GM12878 (cell line): ENCODE measurements around the gene CRAMP1. TPM values are rescaled to one million over a fixed set of nuclear protein-coding genes. Genes with fewer than 3 reads are reported as not detected.

Experiments
- ATF2 ChIP-seq: IDR thresholded peaks from 2 replicates; pipeline ENCODE4 v1.6.1; 2012; ENCODE audit warnings: low read length, inconsistent platforms
- ATF7 ChIP-seq: fragments of 450-650 bp; IDR thresholded peaks from 2 replicates; pipeline ENCODE4 v1.6.1; 2016; ENCODE audit warnings: low read depth, mild to moderate bottlenecking
- BACH1 ChIP-seq: fragments of 450-650 bp; IDR thresholded peaks from 2 replicates; pipeline ENCODE4 v1.6.1; 2017; ENCODE audit warnings: mild to moderate bottlenecking, borderline replicate concordance
- BCL11A ChIP-seq: IDR thresholded peaks from 2 replicates; pipeline ENCODE4 v1.6.1; 2011; ENCODE audit warnings: low read depth, low read length
- CBX5 ChIP-seq: sonication (generic); IDR thresholded peaks from 2 replicates; pipeline ENCODE4 v1.6.1; 2016; ENCODE audit warnings: low read depth, moderate library complexity, mild to moderate bottlenecking, inconsistent platforms
- EED ChIP-seq: sonication (generic); IDR thresholded peaks from 2 replicates; pipeline ENCODE4 v1.6.1; 2016; ENCODE audit warnings: antibody characterized with exemption, low read depth
- HDAC2 ChIP-seq: fragments of 200-600 bp; sonication (generic); IDR thresholded peaks from 2 replicates; pipeline ENCODE4 v1.6.1; 2017
- IKZF2 ChIP-seq, 2 experiments: fragments of 450-650 bp; IDR thresholded peaks; 2 replicates each; pipeline ENCODE4 v1.6.1; 2017; ENCODE audit warnings: mild to moderate bottlenecking in 2 of 2, moderate library complexity in 2 of 2
- IRF4 ChIP-seq: IDR thresholded peaks from 2 replicates; pipeline ENCODE4 v1.6.1; 2011; ENCODE audit warnings: low read depth, low read length
- KDM1A ChIP-seq: fragments of 200-600 bp; sonication (generic); IDR thresholded peaks from 2 replicates; pipeline ENCODE4 v1.6.1; 2016; ENCODE audit warnings: borderline replicate concordance
- KLF5 ChIP-seq: fragments of 450-650 bp; IDR thresholded peaks from 2 replicates; pipeline ENCODE4 v1.6.1; 2014; ENCODE audit warnings: mild to moderate bottlenecking; ENCODE audit not compliant: partially characterized antibody
- MLLT1 ChIP-seq: fragments of 450-650 bp; IDR thresholded peaks from 2 replicates; pipeline ENCODE4 v1.6.1; 2016; ENCODE audit warnings: mild to moderate bottlenecking
- MTA3 ChIP-seq: IDR thresholded peaks from 2 replicates; pipeline ENCODE4 v1.6.1; 2012; ENCODE audit warnings: low read length, inconsistent platforms, borderline replicate concordance
- NBN ChIP-seq: fragments of 450-650 bp; IDR thresholded peaks from 2 replicates; pipeline ENCODE4 v1.6.1; 2016
- NFXL1 ChIP-seq: fragments of 450-650 bp; IDR thresholded peaks from 2 replicates; pipeline ENCODE4 v1.6.1; 2017; ENCODE audit warnings: antibody characterized with exemption, mild to moderate bottlenecking, borderline replicate concordance
- NFYA ChIP-seq: IDR thresholded peaks from 2 replicates; pipeline ENCODE4 v1.6.1; 2011; ENCODE audit warnings: low read depth, mild to moderate bottlenecking, low read length, improper control_type of control experiment, borderline replicate concordance
- PML ChIP-seq: IDR thresholded peaks from 2 replicates; pipeline ENCODE4 v1.6.1; 2012; ENCODE audit warnings: low read length, inconsistent platforms
- POLR2A ChIP-seq: IDR thresholded peaks from 2 replicates; pipeline ENCODE4 v1.6.1; 2011; ENCODE audit warnings: low read depth, mild to moderate bottlenecking, low read length
- POLR2AphosphoS5 ChIP-seq: IDR thresholded peaks from 2 replicates; pipeline ENCODE4 v1.6.1; 2011; ENCODE audit warnings: mild to moderate bottlenecking, low read length, inconsistent platforms
- RELA ChIP-seq: fragments of 450-650 bp; IDR thresholded peaks from 2 replicates; pipeline ENCODE4 v1.8.0; 2014; ENCODE audit warnings: borderline replicate concordance; ENCODE audit not compliant: partially characterized antibody
- SMAD1 ChIP-seq: fragments of 450-650 bp; IDR thresholded peaks from 2 replicates; pipeline ENCODE4 v1.6.1; 2018; ENCODE audit warnings: mild to moderate bottlenecking, low read depth; ENCODE audit not compliant: partially characterized antibody
- SMAD5 ChIP-seq: IDR thresholded peaks from 2 replicates; pipeline ENCODE4 v1.6.1; 2016; ENCODE audit warnings: antibody characterized with exemption, low read depth
- SREBF1 ChIP-seq: IDR thresholded peaks from 2 replicates; pipeline ENCODE4 v1.6.1; 2012; ENCODE audit warnings: mild to moderate bottlenecking, low read length
- STAT3 ChIP-seq: IDR thresholded peaks from 2 replicates; pipeline ENCODE4 v1.6.1; 2011; ENCODE audit warnings: low read depth, low read length, improper control_type of control experiment
- TARDBP ChIP-seq: IDR thresholded peaks from 2 replicates; pipeline ENCODE4 v1.6.1; 2016; ENCODE audit warnings: borderline replicate concordance
- USF1 ChIP-seq: IDR thresholded peaks from 2 replicates; pipeline ENCODE4 v1.6.1; 2011; ENCODE audit warnings: borderline replicate concordance, low read depth, mild to moderate bottlenecking, moderate library complexity, mixed read lengths, low read length; ENCODE audit not compliant: insufficient read depth; ENCODE audit errors: extremely low read length
- ZBTB40 ChIP-seq: fragments of 450-650 bp; IDR thresholded peaks from 2 replicates; pipeline ENCODE4 v1.6.1; 2016; ENCODE audit warnings: mild to moderate bottlenecking, moderate library complexity, borderline replicate concordance
- ZNF274 ChIP-seq: IDR thresholded peaks from one replicate; pipeline ENCODE4 v1.8.0; 2011; ENCODE audit not compliant: insufficient read length, insufficient read depth
- polyA plus RNA-seq, 11 experiments: library from polyadenylated mRNA; depleted of rRNA in 4 of 11; unstranded in 6 of 11; stranded (reverse) in 5 of 11; fragments of >200 nt; fragmentation: Nextera tagmentation in 4 of 11; fragmentation: Illumina TruSeq in 1 of 11; extraction: Ambion mirVana in 4 of 11; extraction: Trizol in 1 of 11; gene quantifications; 1 replicate in 1 of 11; 2 replicates in 10 of 11; pipeline versions ENCODE4 v1.2.1 to v1.2.3, GENCODE V29; 2011 to 2016; ENCODE audit warnings: inconsistent platforms in 2 of 11, missing spikeins in 2 of 11, low read depth in 1 of 11
- total RNA-seq, 4 experiments: library from RNA; depleted of rRNA in 3 of 4; stranded (reverse); fragments of >200 nt in 3 of 4; fragmentation: Illumina TruSeq in 1 of 4; extraction: Trizol in 1 of 4; gene quantifications; 2 replicates each; pipeline versions ENCODE4 v1.2.1 to v1.2.3, GENCODE V29; 2013 to 2021

Gene CRAMP1
- total and polyA plus RNA-seq, 10 of the 15 experiments (the other 5 are each of a cell fraction or from before 2014, with no cell fraction given): 0.37 to 9.8 (median 3.9) TPM

- TF ChIP-seq STAT3 (no peak), IRF4 (0 out of 2 replicates have a peak, but pooled peaks have one; percentile 14), SMAD5 (no peak), TARDBP (no peak), ZNF274 (no peak), NBN (peak; percentile 39; the same call in 1 of the 2 replicates), KDM1A (no peak), POLR2A (peak; percentile 80), ZBTB40 (no peak), POLR2AphosphoS5 (peak; percentile 60; the same call in 1 of the 2 replicates), NFYA (no peak), EED (no peak), ATF7 (peak; percentile 38; the same call in 1 of the 2 replicates), MTA3 (no peak), BCL11A (no peak), USF1 (no peak), BACH1 (no peak), CBX5 (no peak), NFXL1 (no peak), IKZF2 (IDR thresholded peaks at IDR 0.05) (peak in 1 of 2 experiments; percentile 25; a peak in 1 of 4 replicates), ATF2 (no peak), RELA (no peak), SREBF1 (no peak), PML (no peak), MLLT1 (no peak), SMAD1 (no peak), HDAC2 (no peak), KLF5 (no peak)
Measured at GRCh38 chr16:1713933-1714332, 101.8 kb downstream of the CRAMP1 start (continued).
